Upper lobe of right lung (tissue), 1 donor: ENCODE data around the gene C22orf42. TPM values are rescaled to one million over a fixed set of nuclear protein-coding genes. Genes with fewer than 3 reads are reported as not detected.
A peak's percentile ranks its signal among the peaks of the same experiment; 100 is the strongest.

Experiments
- ATAC-seq: fragments of 200-7000 bp; cut with Tn5 transposase; one replicate; pipeline ENCODE4 v1.9.1; 2020; ENCODE audit warnings: mild to moderate bottlenecking, moderate library complexity
- DNase-seq: peaks from one replicate; pipeline ENCODE4 v3.0.0-alpha.2; 2020
- H3K27ac ChIP-seq: fragments of 200-600 bp; one replicate; pipeline ENCODE4 v1.8.0; 2022
- H3K27me3 ChIP-seq: fragments of 200-600 bp; one replicate; pipeline ENCODE4 v1.8.0; 2022; ENCODE audit warnings: mild to moderate bottlenecking
- H3K36me3 ChIP-seq: fragments of 200-600 bp; one replicate; pipeline ENCODE4 v1.8.0; 2022
- H3K4me1 ChIP-seq: fragments of 200-600 bp; one replicate; pipeline ENCODE4 v1.8.0; 2022
- H3K4me3 ChIP-seq: fragments of 200-600 bp; one replicate; pipeline ENCODE4 v1.8.0; 2022; ENCODE audit warnings: mild to moderate bottlenecking
- H3K9me3 ChIP-seq: fragments of 200-600 bp; one replicate; pipeline ENCODE4 v1.8.0; 2022
- intact Hi-C: fragments of 100-400 bp; cut with DNase I; formaldehyde crosslinking; loops from one replicate; pipeline ENCODE4 v1.11.0; 2022
- total RNA-seq: library from RNA; stranded (reverse); fragmentation: NEBNext Ultra II Directional; extraction: Animal tissue kit (Norgen Biotek cat#: 25700); gene quantifications from one replicate; pipeline ENCODE4 v1.2.1, GENCODE V29; 2021
- TF ChIP-seq, protein P1 (sequence below): fragments of 200-600 bp; IDR thresholded peaks from one replicate; pipeline ENCODE4 v1.8.0; 2022; ENCODE audit warnings: antibody characterized with exemption
- donor health status: DM: no; HTN: yes; CAD: no; lungs with severe emphysema.

C22orf42 gene
- total RNA-seq, 1 donor from 2014 or later: not detected

DNA sequence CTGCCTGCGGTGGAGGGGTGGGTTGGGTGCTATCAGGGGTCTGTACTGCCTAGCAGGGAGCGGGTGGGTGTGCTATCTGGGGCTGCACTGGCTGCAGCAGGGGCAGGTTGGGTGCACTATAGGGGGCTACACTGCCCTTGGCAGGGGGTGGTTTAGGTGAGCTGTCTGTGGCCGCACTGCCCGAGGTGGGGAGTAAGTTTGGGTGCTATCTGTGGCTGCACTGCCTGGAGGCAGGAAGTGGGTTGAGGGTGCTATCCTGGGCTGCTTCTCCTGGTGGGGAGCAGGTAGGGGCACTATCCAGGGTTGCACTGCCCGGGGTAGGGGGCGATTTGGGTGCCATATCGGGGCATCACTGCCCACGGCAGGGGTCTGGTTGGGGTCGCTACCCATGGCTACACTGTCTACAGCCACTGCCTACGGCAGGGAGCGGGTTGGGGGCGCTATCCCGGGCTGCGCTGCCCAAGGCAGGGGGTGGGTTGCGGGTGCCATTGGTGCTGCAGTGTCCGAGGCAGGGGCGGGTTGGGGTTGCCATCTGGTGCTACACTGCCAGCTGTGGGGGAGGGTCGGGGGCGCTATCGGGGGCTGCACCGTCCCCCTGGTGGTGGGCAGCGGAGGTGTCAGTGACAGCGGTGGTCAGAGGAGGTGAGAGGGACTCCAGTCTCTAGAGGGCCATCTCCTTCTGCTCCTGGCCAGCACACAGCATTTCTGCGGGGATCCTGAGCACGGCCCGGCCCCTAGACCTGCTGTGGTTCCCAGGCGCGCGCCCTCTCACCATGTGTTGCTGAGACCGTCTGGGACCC, 47.1 kb upstream of the C22orf42 start:
- intact Hi-C loops: no loop called here
- no peak overlapping the region for H3K27ac ChIP-seq
- no peak for DNase-seq
- H3K27me3 ChIP-seq: peaks cover 22% of the 10 kb centered on the region
- TF ChIP-seq, protein P1, sequence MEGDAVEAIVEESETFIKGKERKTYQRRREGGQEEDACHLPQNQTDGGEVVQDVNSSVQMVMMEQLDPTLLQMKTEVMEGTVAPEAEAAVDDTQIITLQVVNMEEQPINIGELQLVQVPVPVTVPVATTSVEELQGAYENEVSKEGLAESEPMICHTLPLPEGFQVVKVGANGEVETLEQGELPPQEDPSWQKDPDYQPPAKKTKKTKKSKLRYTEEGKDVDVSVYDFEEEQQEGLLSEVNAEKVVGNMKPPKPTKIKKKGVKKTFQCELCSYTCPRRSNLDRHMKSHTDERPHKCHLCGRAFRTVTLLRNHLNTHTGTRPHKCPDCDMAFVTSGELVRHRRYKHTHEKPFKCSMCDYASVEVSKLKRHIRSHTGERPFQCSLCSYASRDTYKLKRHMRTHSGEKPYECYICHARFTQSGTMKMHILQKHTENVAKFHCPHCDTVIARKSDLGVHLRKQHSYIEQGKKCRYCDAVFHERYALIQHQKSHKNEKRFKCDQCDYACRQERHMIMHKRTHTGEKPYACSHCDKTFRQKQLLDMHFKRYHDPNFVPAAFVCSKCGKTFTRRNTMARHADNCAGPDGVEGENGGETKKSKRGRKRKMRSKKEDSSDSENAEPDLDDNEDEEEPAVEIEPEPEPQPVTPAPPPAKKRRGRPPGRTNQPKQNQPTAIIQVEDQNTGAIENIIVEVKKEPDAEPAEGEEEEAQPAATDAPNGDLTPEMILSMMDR: no peak
- ATAC-seq: no peak
- no peaks in the 10 kb centered on the region for H3K9me3 ChIP-seq
- H3K4me3 ChIP-seq: no peak overlapping the region
- H3K4me1 ChIP-seq: peaks cover 11% of the 10 kb centered on the region
- H3K36me3 ChIP-seq: no peaks in the 10 kb centered on the region

DNA sequence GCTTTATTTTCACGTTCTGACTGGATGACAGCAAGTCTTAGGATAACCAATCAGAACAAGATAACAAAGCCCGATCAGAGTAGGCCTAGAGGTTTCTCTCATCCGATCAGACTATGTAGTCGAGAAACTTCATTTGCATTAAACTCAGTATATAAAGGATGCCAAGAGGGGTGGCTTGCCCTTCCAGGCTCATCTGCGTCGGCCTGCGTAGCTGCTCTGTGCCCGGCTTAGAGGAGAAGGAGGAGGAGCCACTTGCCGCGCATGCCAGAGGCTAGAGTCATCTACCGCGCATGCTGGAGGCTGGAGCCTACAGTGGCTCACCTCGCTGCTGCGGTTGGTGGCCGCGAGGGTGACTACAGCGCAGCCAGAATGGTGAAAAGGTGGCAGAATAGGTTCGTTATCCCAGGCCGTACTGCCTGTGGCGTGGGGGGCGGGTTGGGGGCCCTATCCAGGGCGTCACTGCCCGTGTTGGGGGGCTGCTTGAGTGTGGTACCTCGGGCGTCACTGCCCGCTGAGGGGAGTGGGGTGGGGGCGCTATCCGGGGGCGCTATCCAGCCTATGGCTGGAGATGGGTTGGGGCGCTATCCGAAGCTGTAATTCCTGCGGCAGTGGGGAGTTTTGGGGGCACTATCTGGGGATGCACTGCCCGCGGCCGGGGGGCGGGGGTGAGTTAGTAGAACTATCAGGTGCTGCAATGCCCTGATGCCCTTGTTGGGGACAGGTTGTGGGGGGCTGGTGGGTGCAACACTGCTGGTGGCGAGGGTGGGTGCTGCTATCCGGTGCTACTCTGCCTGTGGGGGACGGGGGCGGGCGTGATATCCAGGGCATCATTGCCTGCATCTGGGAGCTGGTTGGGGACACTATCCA, 46.0 kb upstream of the C22orf42 start, which contains the start of gene RFPL2:
TSS of gene RFPL2 (minus strand) at position 218 of the 867 bp plus-strand sequence. CDS start 2,622 bp downstream, outside the sequence.
- H3K4me1 ChIP-seq: peaks cover 11% of the 10 kb centered on the region
- peak; percentile 69 for DNase-seq
- peaks cover 22% of the 10 kb centered on the region for H3K27me3 ChIP-seq
- H3K9me3 ChIP-seq: no peaks in the 10 kb centered on the region
- ATAC-seq: peak; percentile 35
- H3K27ac ChIP-seq: no peak within 1 kb of the TSS
- TF ChIP-seq, protein P1: no peak
- H3K36me3 ChIP-seq: no peaks in the 10 kb centered on the region
- intact Hi-C loops: no loop called here
- H3K4me3 ChIP-seq: peak within 1 kb of the TSS; percentile 23

DNA sequence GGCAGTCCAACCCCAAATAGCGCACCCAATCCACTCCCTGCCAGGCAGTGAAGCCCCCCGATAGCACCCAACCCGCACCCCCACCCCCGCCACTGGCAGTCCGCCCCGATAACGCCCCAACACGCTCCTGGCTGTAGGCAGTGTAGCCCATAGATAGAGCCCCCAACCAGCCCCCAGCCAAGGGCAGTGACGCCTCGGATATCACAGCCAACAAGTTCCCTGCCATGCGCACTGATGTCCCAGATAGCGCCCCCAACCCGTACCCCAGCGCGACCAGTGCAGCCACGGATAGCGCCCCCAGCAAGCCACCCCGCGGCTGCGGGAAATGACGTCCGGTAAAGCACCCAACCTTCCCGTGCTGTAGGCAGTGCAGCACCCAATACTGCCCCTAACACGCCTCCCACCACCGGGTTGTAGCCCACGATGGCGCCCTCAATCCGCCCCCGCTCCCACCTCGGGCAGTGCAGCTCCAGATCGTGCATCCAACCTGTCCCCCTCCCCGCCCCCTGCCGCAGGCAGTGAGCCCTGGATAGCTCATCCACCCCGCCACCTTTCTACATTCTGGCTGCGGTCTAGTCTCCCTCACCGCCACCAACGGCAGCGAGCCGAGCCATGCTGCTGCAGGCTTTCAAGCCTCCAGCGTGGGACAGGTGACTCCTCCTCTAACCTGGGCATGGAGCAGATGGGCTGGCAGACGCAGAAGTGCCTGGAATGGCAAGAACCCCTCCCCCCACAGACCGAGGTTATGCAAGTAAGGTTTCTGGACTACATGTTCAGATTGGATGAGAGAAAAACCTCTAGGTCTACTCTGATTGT, 45.1 kb upstream of the C22orf42 start:
- H3K36me3 ChIP-seq: no peaks in the 10 kb centered on the region
- DNase-seq (no peak), ATAC-seq (no peak)
- TF ChIP-seq, protein P1: no peak
- H3K4me3 ChIP-seq: peak overlapping the region; percentile 23
- no peak overlapping the region for H3K27ac ChIP-seq
- H3K9me3 ChIP-seq: no peaks in the 10 kb centered on the region
- peaks cover 11% of the 10 kb centered on the region for H3K4me1 ChIP-seq
- intact Hi-C loops: no loop called here
- H3K27me3 ChIP-seq: peaks cover 22% of the 10 kb centered on the region

DNA sequence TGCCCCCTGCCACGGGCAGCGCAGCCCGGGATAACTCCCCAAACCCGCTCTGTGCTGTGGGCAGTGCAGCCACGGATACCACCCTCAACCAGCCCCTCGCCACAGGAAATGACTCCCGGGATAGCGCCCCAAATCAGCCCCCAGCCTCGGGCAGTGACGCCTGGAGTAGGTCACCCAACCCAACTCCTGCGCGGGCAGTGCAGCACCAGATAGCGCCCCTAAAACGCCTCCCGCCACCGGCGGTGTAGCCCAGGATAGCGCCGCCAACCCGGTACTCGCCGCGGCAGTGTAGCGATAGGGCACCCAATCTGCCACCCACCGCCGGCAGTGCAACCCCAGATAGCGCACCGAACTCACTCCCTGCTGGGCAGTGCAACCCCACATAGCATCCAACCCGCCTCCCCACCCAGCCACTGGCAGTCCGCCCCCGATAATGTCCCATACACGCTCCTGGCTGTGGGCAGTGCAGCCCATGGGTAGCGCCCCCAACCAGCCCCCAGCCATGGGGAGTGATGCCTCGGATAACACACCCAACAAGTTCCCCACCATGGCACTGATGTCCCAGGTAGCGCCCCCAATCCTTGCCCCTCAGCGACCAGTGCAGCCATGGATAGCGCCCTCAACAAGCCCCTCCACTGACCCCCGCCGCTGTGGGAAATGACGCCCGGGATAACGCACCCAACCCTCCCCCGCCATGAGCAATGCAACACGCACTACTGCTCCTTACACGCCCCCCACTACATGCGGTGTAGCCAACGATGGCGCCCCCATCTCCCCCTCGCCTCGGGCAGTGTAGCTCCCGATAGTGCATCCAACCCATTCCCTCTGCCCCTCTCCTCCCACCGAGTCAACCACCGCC, 44.3 kb upstream of the C22orf42 start:
- TF ChIP-seq, protein P1: no peak
- ATAC-seq: no peak
- H3K4me3 ChIP-seq: peak overlapping the region; percentile 36
- H3K27ac ChIP-seq: no peak overlapping the region
- no peaks in the 10 kb centered on the region for H3K36me3 ChIP-seq
- intact Hi-C loops: no loop called here
- H3K9me3 ChIP-seq: no peaks in the 10 kb centered on the region
- H3K4me1 ChIP-seq: peaks cover 11% of the 10 kb centered on the region
- no peak for DNase-seq
- H3K27me3 ChIP-seq: peaks cover 22% of the 10 kb centered on the region
